ENCODE results near the gene NUTF2. TPM values are rescaled to one million over a fixed set of nuclear protein-coding genes. Genes with fewer than 3 reads are reported as not detected.

The NUTF2 gene
- total RNA-seq, 1 experiment from 2014 or later = 145 TPM

DNA sequence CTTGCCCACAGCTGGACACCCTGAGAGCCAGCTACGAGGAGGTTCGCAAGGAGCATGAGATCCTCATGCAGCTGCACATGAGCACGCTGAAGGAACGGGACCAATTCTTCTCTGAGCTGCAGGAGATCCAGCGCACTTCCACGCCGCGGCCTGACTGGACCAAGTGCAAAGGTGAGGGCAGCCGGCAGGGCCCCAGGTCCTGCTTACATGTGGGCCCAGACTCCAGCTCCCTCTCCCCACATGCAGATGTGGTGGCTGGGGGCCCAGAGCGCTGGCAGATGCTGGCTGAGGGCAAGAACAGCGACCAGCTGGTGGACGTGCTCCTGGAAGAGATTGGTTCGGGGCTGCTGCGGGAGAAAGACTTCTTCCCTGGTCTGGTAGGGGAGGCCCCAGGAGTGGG lies 20.8 kb upstream of the NUTF2 start:
- H3K4me3 ChIP-seq (replicated peaks in 1 of 2; ENCODE audit: low read depth in 1 of 2, low read length in 2 of 2) = no peak overlapping the region
- no peak overlapping the region for H3K4me2 ChIP-seq (ENCODE audit: low read length)
- H2AFZ ChIP-seq (ENCODE audit: low read depth, low read length, poor library complexity, severe bottlenecking) = no peak overlapping the region
- TF ChIP-seq, protein P1, sequence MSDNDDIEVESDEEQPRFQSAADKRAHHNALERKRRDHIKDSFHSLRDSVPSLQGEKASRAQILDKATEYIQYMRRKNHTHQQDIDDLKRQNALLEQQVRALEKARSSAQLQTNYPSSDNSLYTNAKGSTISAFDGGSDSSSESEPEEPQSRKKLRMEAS (IDR thresholded peaks at IDR 0.05) = no peak
- TF ChIP-seq YY1 (IDR thresholded peaks at IDR 0.05; ENCODE audit: extremely low read depth, insufficient replicate concordance, low read depth, low read length) (no peak), SIN3A (IDR thresholded peaks at IDR 0.05; ENCODE audit: low read depth) (no peak), TCF7L2 (IDR thresholded peaks at IDR 0.05; ENCODE audit: borderline replicate concordance, extremely low read depth, insufficient read depth, insufficient read length) (no peak), POLR2AphosphoS5 (IDR thresholded peaks at IDR 0.05; ENCODE audit: low read depth, low read length) (no peak), ZNF274 (IDR thresholded peaks at IDR 0.05; ENCODE audit: low read depth, low read length) (no peak), SP1 (IDR thresholded peaks at IDR 0.05; ENCODE audit: low read depth) (no peak), FOSL1 (IDR thresholded peaks at IDR 0.05; ENCODE audit: low read depth) (no peak), RAD21 (IDR thresholded peaks at IDR 0.05; ENCODE audit: low read depth) (no peak), JUND (IDR thresholded peaks at IDR 0.05) (no peak), EGR1 (IDR thresholded peaks at IDR 0.05; ENCODE audit: low read depth) (no peak), CEBPB (IDR thresholded peaks at IDR 0.05; ENCODE audit: low read depth) (no peak), EZH2phosphoT487 (IDR thresholded peaks at IDR 0.05; ENCODE audit: borderline replicate concordance) (no peak), SRF (IDR thresholded peaks at IDR 0.05; ENCODE audit: low read depth) (no peak), EZH2 (IDR thresholded peaks at IDR 0.05) (no peak), POLR2A (IDR thresholded peaks at IDR 0.05; ENCODE audit: borderline replicate concordance, extremely low read depth, insufficient read depth, insufficient read length) (no peak)
- TF ChIP-seq, protein P2, sequence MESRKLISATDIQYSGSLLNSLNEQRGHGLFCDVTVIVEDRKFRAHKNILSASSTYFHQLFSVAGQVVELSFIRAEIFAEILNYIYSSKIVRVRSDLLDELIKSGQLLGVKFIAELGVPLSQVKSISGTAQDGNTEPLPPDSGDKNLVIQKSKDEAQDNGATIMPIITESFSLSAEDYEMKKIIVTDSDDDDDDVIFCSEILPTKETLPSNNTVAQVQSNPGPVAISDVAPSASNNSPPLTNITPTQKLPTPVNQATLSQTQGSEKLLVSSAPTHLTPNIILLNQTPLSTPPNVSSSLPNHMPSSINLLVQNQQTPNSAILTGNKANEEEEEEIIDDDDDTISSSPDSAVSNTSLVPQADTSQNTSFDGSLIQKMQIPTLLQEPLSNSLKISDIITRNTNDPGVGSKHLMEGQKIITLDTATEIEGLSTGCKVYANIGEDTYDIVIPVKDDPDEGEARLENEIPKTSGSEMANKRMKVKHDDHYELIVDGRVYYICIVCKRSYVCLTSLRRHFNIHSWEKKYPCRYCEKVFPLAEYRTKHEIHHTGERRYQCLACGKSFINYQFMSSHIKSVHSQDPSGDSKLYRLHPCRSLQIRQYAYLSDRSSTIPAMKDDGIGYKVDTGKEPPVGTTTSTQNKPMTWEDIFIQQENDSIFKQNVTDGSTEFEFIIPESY (IDR thresholded peaks at IDR 0.05; ENCODE audit: extremely low read depth, insufficient replicate concordance, low read length) = no peak
- TF ChIP-seq, protein P3, sequence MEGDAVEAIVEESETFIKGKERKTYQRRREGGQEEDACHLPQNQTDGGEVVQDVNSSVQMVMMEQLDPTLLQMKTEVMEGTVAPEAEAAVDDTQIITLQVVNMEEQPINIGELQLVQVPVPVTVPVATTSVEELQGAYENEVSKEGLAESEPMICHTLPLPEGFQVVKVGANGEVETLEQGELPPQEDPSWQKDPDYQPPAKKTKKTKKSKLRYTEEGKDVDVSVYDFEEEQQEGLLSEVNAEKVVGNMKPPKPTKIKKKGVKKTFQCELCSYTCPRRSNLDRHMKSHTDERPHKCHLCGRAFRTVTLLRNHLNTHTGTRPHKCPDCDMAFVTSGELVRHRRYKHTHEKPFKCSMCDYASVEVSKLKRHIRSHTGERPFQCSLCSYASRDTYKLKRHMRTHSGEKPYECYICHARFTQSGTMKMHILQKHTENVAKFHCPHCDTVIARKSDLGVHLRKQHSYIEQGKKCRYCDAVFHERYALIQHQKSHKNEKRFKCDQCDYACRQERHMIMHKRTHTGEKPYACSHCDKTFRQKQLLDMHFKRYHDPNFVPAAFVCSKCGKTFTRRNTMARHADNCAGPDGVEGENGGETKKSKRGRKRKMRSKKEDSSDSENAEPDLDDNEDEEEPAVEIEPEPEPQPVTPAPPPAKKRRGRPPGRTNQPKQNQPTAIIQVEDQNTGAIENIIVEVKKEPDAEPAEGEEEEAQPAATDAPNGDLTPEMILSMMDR (IDR thresholded peaks at IDR 0.05 in 2 of 3, conservative IDR thresholded peaks at IDR 0.05 in 1 of 3; ENCODE audit: borderline replicate concordance in 1 of 3, insufficient read depth in 1 of 3, low read depth in 2 of 3, low read length in 2 of 3) = no peak
- TF ChIP-seq, protein P4, sequence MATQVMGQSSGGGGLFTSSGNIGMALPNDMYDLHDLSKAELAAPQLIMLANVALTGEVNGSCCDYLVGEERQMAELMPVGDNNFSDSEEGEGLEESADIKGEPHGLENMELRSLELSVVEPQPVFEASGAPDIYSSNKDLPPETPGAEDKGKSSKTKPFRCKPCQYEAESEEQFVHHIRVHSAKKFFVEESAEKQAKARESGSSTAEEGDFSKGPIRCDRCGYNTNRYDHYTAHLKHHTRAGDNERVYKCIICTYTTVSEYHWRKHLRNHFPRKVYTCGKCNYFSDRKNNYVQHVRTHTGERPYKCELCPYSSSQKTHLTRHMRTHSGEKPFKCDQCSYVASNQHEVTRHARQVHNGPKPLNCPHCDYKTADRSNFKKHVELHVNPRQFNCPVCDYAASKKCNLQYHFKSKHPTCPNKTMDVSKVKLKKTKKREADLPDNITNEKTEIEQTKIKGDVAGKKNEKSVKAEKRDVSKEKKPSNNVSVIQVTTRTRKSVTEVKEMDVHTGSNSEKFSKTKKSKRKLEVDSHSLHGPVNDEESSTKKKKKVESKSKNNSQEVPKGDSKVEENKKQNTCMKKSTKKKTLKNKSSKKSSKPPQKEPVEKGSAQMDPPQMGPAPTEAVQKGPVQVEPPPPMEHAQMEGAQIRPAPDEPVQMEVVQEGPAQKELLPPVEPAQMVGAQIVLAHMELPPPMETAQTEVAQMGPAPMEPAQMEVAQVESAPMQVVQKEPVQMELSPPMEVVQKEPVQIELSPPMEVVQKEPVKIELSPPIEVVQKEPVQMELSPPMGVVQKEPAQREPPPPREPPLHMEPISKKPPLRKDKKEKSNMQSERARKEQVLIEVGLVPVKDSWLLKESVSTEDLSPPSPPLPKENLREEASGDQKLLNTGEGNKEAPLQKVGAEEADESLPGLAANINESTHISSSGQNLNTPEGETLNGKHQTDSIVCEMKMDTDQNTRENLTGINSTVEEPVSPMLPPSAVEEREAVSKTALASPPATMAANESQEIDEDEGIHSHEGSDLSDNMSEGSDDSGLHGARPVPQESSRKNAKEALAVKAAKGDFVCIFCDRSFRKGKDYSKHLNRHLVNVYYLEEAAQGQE (IDR thresholded peaks at IDR 0.05; ENCODE audit: low read depth) = no peak
- H3K9ac ChIP-seq (ENCODE audit: low read length) = no peak overlapping the region
- ATAC-seq (no peak), DNase-seq (ENCODE audit: low read depth, low spot score) (no peak)
- no peaks in the 10 kb centered on the region for H4K20me1 ChIP-seq (ENCODE audit: insufficient read depth)
- H3K9me3 ChIP-seq (ENCODE audit: control insufficient read depth in 1 of 2, insufficient read depth in 1 of 2, low read depth in 1 of 2, low read length in 2 of 2) = no peaks in the 10 kb centered on the region
- RAD21 ChIA-PET (ENCODE audit: low non-redundant PET in 1 of 2, low total read pairs in 2 of 2, uncharacterized antibody in 2 of 2, unreplicated experiment in 2 of 2) = no interaction called here
- no peak overlapping the region for H3K27ac ChIP-seq (ENCODE audit: low read depth, low read length)
- intact Hi-C loops (cut with micrococcal nuclease) = no loop called here
- peaks cover 10 to 14% of the 10 kb centered on the region in 2 experiments; a peak in 3 of 4 replicates for H3K36me3 ChIP-seq (ENCODE audit: control insufficient read depth in 1 of 2, insufficient read depth in 2 of 2, low read length in 2 of 2)
- POLR2A ChIA-PET = no interaction called here
- H3K79me2 ChIP-seq (ENCODE audit: insufficient read depth, low read length) = no peaks in the 10 kb centered on the region
- BruUV-seq (replicated peaks) = no TSS peak
- H3K4me1 ChIP-seq (ENCODE audit: control insufficient read depth in 1 of 2, insufficient read depth in 2 of 2, low read length in 2 of 2) = no peaks in the 10 kb centered on the region
- H3K9me2 ChIP-seq (ENCODE audit: insufficient read depth) = no peaks in the 10 kb centered on the region
- CTCF ChIA-PET = interaction anchor here (2.3 kb wide), 1 partner anchor 9 kb away, joined by 10 read pairs; no protein-coding TSS in a partner anchor
- H3K27me3 ChIP-seq (ENCODE audit: insufficient read depth, low read length) = no peaks in the 10 kb centered on the region
